Duodenal mucosa (tissue), 2 donors: ENCODE measurements around the gene OVCH2.

Source experiments
- H3K27ac ChIP-seq: one replicate; pipeline ENCODE4 v1.7.0; 2013; ENCODE audit warnings: low read depth, low read length
- H3K27me3 ChIP-seq, 2 donors: one replicate each; pipeline ENCODE4 v1.7.0; 2013; ENCODE audit warnings: low read length in 2 of 2, control low read depth in 1 of 2; ENCODE audit not compliant: insufficient read depth in 2 of 2, control insufficient read depth in 1 of 2
- H3K36me3 ChIP-seq, 2 donors: one replicate each; pipeline ENCODE4 v1.7.0; 2013; ENCODE audit warnings: low read length in 2 of 2, control low read depth in 1 of 2; ENCODE audit not compliant: insufficient read depth in 2 of 2, control insufficient read depth in 1 of 2
- H3K4me1 ChIP-seq, 2 donors: one replicate each; pipeline ENCODE4 v1.7.0; 2013; ENCODE audit warnings: low read length in 2 of 2, control low read depth in 1 of 2; ENCODE audit not compliant: insufficient read depth in 2 of 2, control insufficient read depth in 1 of 2
- H3K4me3 ChIP-seq, 2 donors: one replicate each; pipeline ENCODE4 v1.7.0; 2013; ENCODE audit warnings: low read length in 2 of 2, low read depth in 1 of 2
- H3K9ac ChIP-seq, 2 donors: one replicate each; pipeline ENCODE4 v1.7.0; 2013; ENCODE audit warnings: low read length in 2 of 2, low read depth in 1 of 2
- H3K9me3 ChIP-seq, 2 donors: one replicate each; pipeline ENCODE4 v1.7.0; 2013; ENCODE audit warnings: low read length in 2 of 2, control low read depth in 1 of 2; ENCODE audit not compliant: control insufficient read depth in 1 of 2

The OVCH2 gene

DNA sequence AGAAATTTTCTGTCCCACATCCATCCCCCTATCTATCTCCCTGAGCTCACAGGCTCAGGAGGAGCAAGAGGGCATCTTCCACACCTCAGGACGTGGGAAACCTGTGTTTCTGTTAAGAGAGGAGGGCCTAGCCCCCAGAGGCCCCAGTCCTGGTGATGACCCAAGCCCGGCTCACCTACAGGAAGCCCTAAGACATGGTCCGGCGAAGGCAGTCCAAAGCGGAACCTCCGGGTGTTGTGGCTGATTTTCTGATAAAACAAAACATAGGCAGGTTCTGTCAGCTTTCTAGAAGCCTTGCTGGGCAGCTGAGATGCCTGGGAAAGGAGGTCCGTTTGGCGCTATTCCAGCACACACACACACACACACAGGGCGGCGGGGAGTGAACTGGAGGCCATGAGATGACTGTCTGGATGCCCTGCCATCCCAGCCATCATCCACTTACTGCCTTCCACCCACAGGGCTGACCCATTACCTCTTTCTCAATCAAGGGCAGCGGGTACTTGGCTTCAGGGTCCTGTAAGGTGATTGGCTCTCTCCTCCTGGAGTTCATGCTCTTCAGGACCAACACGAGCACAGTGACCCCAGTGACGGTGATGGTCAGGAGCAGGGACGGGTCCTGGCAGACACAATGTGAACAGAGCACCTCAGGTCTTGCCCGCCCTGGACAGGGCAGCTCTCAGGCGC, 33.9 kb downstream of the OVCH2 start:
- H3K36me3 ChIP-seq: peaks cover 8 to 10% of the 10 kb centered on the region in 2 donors

DNA sequence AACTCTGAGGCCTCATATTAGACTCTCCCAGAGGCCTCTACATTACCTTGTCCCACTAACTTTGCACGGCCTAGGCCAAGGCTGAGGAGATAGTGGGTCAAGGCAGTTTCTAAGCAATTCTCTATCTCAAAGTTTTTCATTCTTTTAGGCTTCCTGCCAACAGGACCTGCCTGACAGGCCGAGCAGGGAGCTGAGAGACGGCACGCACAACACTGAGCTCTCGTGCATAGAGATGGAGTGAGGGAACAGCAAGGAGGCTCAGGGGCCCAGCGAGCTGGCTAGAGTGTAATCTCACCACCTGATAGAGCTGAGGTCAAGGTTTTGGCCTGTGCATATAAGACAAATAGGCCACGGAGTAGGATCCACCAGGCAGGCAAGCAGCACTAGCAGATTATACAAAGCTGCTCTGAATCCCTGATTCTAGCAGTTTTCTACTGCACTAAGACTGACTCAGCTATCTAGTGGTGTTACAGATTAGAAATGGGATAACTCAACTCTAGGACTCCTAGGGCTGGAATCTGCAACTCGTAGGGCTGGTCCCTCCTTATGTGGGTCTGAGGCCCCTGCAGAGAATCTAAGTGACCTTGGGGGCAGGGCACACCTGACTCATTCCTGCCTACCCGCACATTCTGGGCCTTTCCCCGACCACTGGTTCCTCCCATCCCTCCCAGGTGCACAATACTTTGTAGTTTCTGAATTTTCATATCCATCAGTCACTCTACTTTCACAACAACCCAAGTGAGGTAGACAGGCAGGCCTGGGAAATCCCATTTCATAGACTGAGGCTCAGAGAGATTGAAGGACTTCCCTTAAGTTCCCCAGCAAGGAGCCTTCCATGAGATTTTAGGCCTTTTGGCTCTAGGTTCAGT, 34.7 kb downstream of the OVCH2 start:
- Histone ChIP-seq H3K4me3 (no peak overlapping the region), H3K27me3 (peaks cover 3 to 13% of the 10 kb centered on the region in 2 donors), H3K4me1 (peaks cover 13 to 15% of the 10 kb centered on the region in 2 donors), H3K9ac (no peak overlapping the region), H3K9me3 (no peaks in the 10 kb centered on the region), H3K27ac (no peak overlapping the region), H3K36me3 (peaks cover 11 to 14% of the 10 kb centered on the region in 2 donors)

More for the DNA sequence above, 33.9 kb downstream of the OVCH2 start:
- H3K27ac ChIP-seq: no peak overlapping the region
- peaks cover 13 to 15% of the 10 kb centered on the region in 2 donors for H3K4me1 ChIP-seq
- no peaks in the 10 kb centered on the region for H3K9me3 ChIP-seq
- peaks cover 3 to 13% of the 10 kb centered on the region in 2 donors for H3K27me3 ChIP-seq
- H3K4me3 ChIP-seq: peak overlapping the region; percentile 36 to 63
- H3K9ac ChIP-seq: peak overlapping the region; percentile 26 to 31

DNA sequence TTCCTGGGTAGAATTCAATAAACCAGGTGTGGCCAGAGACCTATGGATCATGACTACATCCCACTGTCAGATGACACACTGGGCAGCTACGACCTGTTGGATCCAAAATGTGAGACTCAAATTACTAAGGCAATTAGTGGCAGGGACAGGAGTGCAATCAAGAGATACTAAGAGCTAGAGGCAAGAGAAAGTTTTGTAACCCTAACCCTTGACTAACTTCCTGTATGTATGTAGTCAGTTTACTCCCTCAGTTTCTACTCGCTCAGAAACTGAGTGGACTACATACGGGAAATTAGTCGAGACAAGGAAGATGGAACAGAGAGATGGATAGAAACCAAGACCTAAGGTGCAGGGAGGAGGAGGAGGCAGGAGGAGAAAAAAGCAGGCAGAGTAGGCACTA, 35.6 kb downstream of the OVCH2 start:
- H3K36me3 ChIP-seq: peaks cover 11 to 20% of the 10 kb centered on the region in 2 donors
- H3K9me3 ChIP-seq: no peaks in the 10 kb centered on the region
- H3K9ac ChIP-seq: no peak overlapping the region
- peaks cover 14 to 15% of the 10 kb centered on the region in 2 donors for H3K4me1 ChIP-seq
- H3K27ac ChIP-seq: no peak overlapping the region
- no peak overlapping the region for H3K4me3 ChIP-seq
- peaks cover 3 to 13% of the 10 kb centered on the region in 2 donors for H3K27me3 ChIP-seq

- Histone ChIP-seq H3K4me3 (no peak overlapping the region), H3K4me1 (peaks cover 10 to 17% of the 10 kb centered on the region in 2 donors), H3K36me3 (peaks cover 11 to 27% of the 10 kb centered on the region in 2 donors), H3K27me3 (peaks cover 3 to 6% of the 10 kb centered on the region in 2 donors), H3K9ac (no peak overlapping the region), H3K27ac (no peak overlapping the region), H3K9me3 (no peaks in the 10 kb centered on the region)
Observed at GRCh38 chr11:7668911-7669310, 37.4 kb downstream of the OVCH2 start.

DNA sequence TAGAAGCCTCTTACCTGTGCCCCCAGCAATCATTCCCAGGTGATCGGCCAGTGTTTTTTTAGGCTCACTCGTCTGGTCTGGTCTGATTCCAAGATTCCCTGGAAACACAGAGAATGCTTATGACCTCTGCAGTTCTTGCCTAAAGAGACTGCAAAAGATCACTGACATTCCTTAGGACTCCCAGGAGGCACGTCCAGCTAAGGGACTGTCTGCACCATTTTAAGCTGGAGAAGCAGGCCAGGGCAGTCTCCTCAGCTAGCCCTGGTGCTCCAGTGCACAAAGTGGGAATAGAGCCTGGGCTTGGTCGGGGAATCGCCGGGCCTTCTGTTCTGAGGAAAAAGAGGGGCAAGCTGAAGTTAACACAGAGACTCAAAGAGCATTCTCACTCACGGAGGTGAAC, 37.8 kb downstream of the OVCH2 start:
- no peak overlapping the region for H3K4me3 ChIP-seq
- no peak overlapping the region for H3K27ac ChIP-seq
- peaks cover 11 to 27% of the 10 kb centered on the region in 2 donors for H3K36me3 ChIP-seq
- H3K4me1 ChIP-seq: peaks cover 9 to 17% of the 10 kb centered on the region in 2 donors
- peaks cover 3 to 6% of the 10 kb centered on the region in 2 donors for H3K27me3 ChIP-seq
- no peaks in the 10 kb centered on the region for H3K9me3 ChIP-seq
- H3K9ac ChIP-seq: no peak overlapping the region

- Histone ChIP-seq H3K4me1 (peaks cover under 1 to 11% of the 10 kb centered on the region in 2 donors), H3K9ac (no peak overlapping the region)
Observed at GRCh38 chr11:7667460-7667859, 38.8 kb downstream of the OVCH2 start.

DNA sequence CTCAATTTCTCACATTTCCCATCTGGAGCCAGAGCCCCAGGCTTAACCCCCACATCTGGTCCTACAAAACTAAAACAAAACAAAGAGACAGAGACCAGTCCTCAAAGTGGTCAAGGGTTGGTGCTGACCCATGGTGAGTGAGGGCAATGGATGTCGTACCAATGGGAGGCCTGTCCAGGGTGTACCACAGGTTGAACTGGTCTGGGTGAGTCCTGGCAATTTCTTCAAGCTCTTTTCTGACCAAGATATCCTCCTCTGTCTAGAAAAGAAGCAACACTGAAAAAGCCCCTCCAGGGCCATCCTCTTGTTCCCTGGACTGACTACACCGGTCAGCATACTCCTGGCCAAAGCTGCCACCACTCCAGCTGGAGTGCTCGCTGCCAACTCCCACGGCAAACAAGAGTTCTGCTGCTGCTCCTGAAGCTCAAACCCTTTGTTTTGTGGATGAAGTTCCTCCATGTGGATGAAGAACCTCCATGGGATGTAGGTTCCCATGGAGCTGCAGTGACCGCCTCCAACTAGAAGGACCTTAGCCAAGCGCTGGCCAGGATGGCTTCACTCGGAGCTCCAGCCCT, 39.9 kb downstream of the OVCH2 start:
- no peaks in the 10 kb centered on the region for H3K9me3 ChIP-seq
- no peak overlapping the region for H3K4me3 ChIP-seq
- no peaks in the 10 kb centered on the region for H3K27me3 ChIP-seq
- no peak overlapping the region for H3K9ac ChIP-seq
- no peak overlapping the region for H3K27ac ChIP-seq
- peaks cover 11 to 27% of the 10 kb centered on the region in 2 donors for H3K36me3 ChIP-seq
- peaks cover 0 to 5% of the 10 kb centered on the region in 2 donors for H3K4me1 ChIP-seq

More at GRCh38 chr11:7667460-7667859, 38.8 kb downstream of the OVCH2 start:
- Histone ChIP-seq H3K27ac (no peak overlapping the region), H3K4me3 (no peak overlapping the region), H3K9me3 (no peaks in the 10 kb centered on the region), H3K27me3 (no peaks in the 10 kb centered on the region), H3K36me3 (peaks cover 11 to 27% of the 10 kb centered on the region in 2 donors)

GRCh38 chr11:7665473-7666291, 40.6 kb downstream of the OVCH2 start:
- no peaks in the 10 kb centered on the region for H3K9me3 ChIP-seq
- H3K4me1 ChIP-seq: peaks cover 0 to 4% of the 10 kb centered on the region in 2 donors
- no peaks in the 10 kb centered on the region for H3K27me3 ChIP-seq
- peak overlapping the region in 1 of 2 donors; percentile 30 for H3K9ac ChIP-seq
- no peak overlapping the region for H3K4me3 ChIP-seq
- no peak overlapping the region for H3K27ac ChIP-seq
- H3K36me3 ChIP-seq: peaks cover 11 to 27% of the 10 kb centered on the region in 2 donors

- H3K27ac ChIP-seq: no peak overlapping the region
- peaks cover 0 to 4% of the 10 kb centered on the region in 2 donors for H3K4me1 ChIP-seq
- H3K27me3 ChIP-seq: no peaks in the 10 kb centered on the region
- H3K9me3 ChIP-seq: no peaks in the 10 kb centered on the region
- H3K36me3 ChIP-seq: peaks cover 11 to 27% of the 10 kb centered on the region in 2 donors
- H3K9ac ChIP-seq: no peak overlapping the region
- no peak overlapping the region for H3K4me3 ChIP-seq
Observed at GRCh38 chr11:7664867-7665266, 41.4 kb downstream of the OVCH2 start.
